Activated CD4-positive, alpha-beta memory T cell treated with anti-CD3 and anti-CD28 coated beads, Interleukin-2, amount 10 ng/mL, durations not matched to agents 7 days and 5 days (primary cell): ENCODE data around the gene EGFL8. TPM values are rescaled to one million over a fixed set of nuclear protein-coding genes. Genes with fewer than 3 reads are reported as not detected.
"Not testable (repeated sequence)": the region's sequence is repeated elsewhere in the genome, so short reads cannot be mapped to it uniquely, and the experiment has no call there.

Experiments used
- CTCF ChIA-PET: fragments of 350-600 bp; sonication (Branson Sonifier 250); formaldehyde crosslinking; loops from one replicate; lab custom pipeline; 2021; ENCODE audit warnings: antibody characterized with exemption, inconsistent platforms; lab: Charles Lee
- POLR2A ChIA-PET: fragments of 350-600 bp; sonication (Branson Sonifier 250); formaldehyde crosslinking; loops from one replicate; lab custom pipeline; 2021; ENCODE audit warnings: antibody characterized with exemption; lab: Charles Lee
- DNase-seq: peaks from one replicate; pipeline ENCODE4 v3.0.0-alpha.2; 2020
- H3K27ac Mint-ChIP-seq: one replicate; pipeline ENCODE4 v1.8.0; 2021; ENCODE audit warnings: mild to moderate bottlenecking, mixed read lengths
- H3K27me3 Mint-ChIP-seq: one replicate; pipeline ENCODE4 v1.8.0; 2021; ENCODE audit warnings: mixed read lengths
- H3K36me3 Mint-ChIP-seq: one replicate; pipeline ENCODE4 v1.8.0; 2021; ENCODE audit warnings: low read depth, mixed read lengths
- H3K4me1 Mint-ChIP-seq: one replicate; pipeline ENCODE4 v1.8.0; 2021; ENCODE audit warnings: mixed read lengths
- H3K4me3 Mint-ChIP-seq: one replicate; pipeline ENCODE4 v1.8.0; 2021; ENCODE audit warnings: mild to moderate bottlenecking, mixed read lengths
- H3K9me3 Mint-ChIP-seq: one replicate; pipeline ENCODE4 v1.8.0; 2021; ENCODE audit warnings: mixed read lengths
- total RNA-seq, 2 experiments: library from RNA; stranded (reverse); gene quantifications; one replicate each; pipeline ENCODE4 v1.2.3, GENCODE V29; 2021

EGFL8 gene
- total RNA-seq, 2 experiments from 2014 or later: 5.1 to 5.2 TPM

- H3K4me3 Mint-ChIP-seq: peak overlapping the region; percentile 95
- CTCF ChIA-PET: interaction anchor here (1.0 to 2.1 kb wide), 2 partner anchors 18 to 59 kb away, joined by 3 to 12 read pairs; partner anchors contain the start of gene RNF5
- POLR2A ChIA-PET: interaction anchor here (0.6 to 1.6 kb wide), 7 partner anchors 25 to 642 kb away, joined by 3 to 6 read pairs (median 3); partner anchors contain the start of genes ATF6B and TAP2
- no peak for DNase-seq
- H3K27me3 Mint-ChIP-seq: peaks cover 2% of the 10 kb centered on the region
- peak overlapping the region; percentile 98 for H3K27ac Mint-ChIP-seq
- no peaks in the 10 kb centered on the region for H3K9me3 Mint-ChIP-seq
- H3K36me3 Mint-ChIP-seq: peaks cover 8% of the 10 kb centered on the region
- peaks cover 33% of the 10 kb centered on the region for H3K4me1 Mint-ChIP-seq
These were observed 32.6 kb downstream of the EGFL8 start for GRCh38 chr6:32196682-32197616.

- Mint-ChIP-seq H3K4me3 (no peak overlapping the region), H3K4me1 (peaks cover 27% of the 10 kb centered on the region), H3K27ac (no peak overlapping the region), H3K27me3 (peaks cover 2% of the 10 kb centered on the region), H3K36me3 (no peaks in the 10 kb centered on the region), H3K9me3 (no peaks in the 10 kb centered on the region)
- CTCF ChIA-PET: no interaction called here
- DNase-seq: no peak
- POLR2A ChIA-PET: no interaction called here
These were observed 33.9 kb downstream of the EGFL8 start for GRCh38 chr6:32198345-32198696.

- H3K4me1 Mint-ChIP-seq: peaks cover 22% of the 10 kb centered on the region
- H3K27me3 Mint-ChIP-seq: peaks cover 2% of the 10 kb centered on the region
- ChIA-PET CTCF (no interaction called here), POLR2A (no interaction called here)
- H3K9me3 Mint-ChIP-seq: no peaks in the 10 kb centered on the region
- no peak overlapping the region for H3K4me3 Mint-ChIP-seq
- no peak for DNase-seq
- no peak overlapping the region for H3K27ac Mint-ChIP-seq
- no peaks in the 10 kb centered on the region for H3K36me3 Mint-ChIP-seq
These were observed 34.5 kb downstream of the EGFL8 start for GRCh38 chr6:32198866-32199265.

- CTCF ChIA-PET: no interaction called here
- POLR2A ChIA-PET: interaction anchor here (0.7 kb wide), 1 partner anchor 241 kb away, joined by 3 read pairs; no protein-coding TSS in a partner anchor
- DNase-seq: no peak
These were observed 36.5 kb downstream of the EGFL8 start for GRCh38 chr6:32200711-32201475.

GRCh38 chr6:32202186-32202585, 37.8 kb downstream of the EGFL8 start:
- H3K4me3 Mint-ChIP-seq: no peak overlapping the region
- peaks cover 10% of the 10 kb centered on the region for H3K27me3 Mint-ChIP-seq
- POLR2A ChIA-PET: no interaction called here
- CTCF ChIA-PET: no interaction called here
- H3K4me1 Mint-ChIP-seq: no peaks in the 10 kb centered on the region
- no peak overlapping the region for H3K27ac Mint-ChIP-seq
- H3K36me3 Mint-ChIP-seq: no peaks in the 10 kb centered on the region
- DNase-seq: no peak
- no peaks in the 10 kb centered on the region for H3K9me3 Mint-ChIP-seq

More at GRCh38 chr6:32200711-32201475, 36.5 kb downstream of the EGFL8 start:
- no peak overlapping the region for H3K27ac Mint-ChIP-seq
- H3K4me1 Mint-ChIP-seq: peaks cover 6% of the 10 kb centered on the region
- no peak overlapping the region for H3K4me3 Mint-ChIP-seq
- peaks cover 10% of the 10 kb centered on the region for H3K27me3 Mint-ChIP-seq
- H3K36me3 Mint-ChIP-seq: no peaks in the 10 kb centered on the region
- H3K9me3 Mint-ChIP-seq: no peaks in the 10 kb centered on the region

- CTCF ChIA-PET: no interaction called here
- Mint-ChIP-seq H3K4me3 (no peak overlapping the region), H3K27me3 (peaks cover 12% of the 10 kb centered on the region), H3K27ac (no peak overlapping the region), H3K36me3 (no peaks in the 10 kb centered on the region), H3K4me1 (no peaks in the 10 kb centered on the region), H3K9me3 (no peaks in the 10 kb centered on the region)
- POLR2A ChIA-PET: interaction anchor here (1.5 kb wide), 1 partner anchor 8 kb away, joined by 6 read pairs; no protein-coding TSS in a partner anchor
- no peak for DNase-seq
These were observed 39.3 kb downstream of the EGFL8 start for GRCh38 chr6:32203426-32204267.

GRCh38 chr6:32204268-32204715, 39.9 kb downstream of the EGFL8 start:
- Mint-ChIP-seq H3K27ac (no peak overlapping the region), H3K9me3 (no peaks in the 10 kb centered on the region), H3K27me3 (peaks cover 15% of the 10 kb centered on the region), H3K4me1 (no peaks in the 10 kb centered on the region), H3K4me3 (no peak overlapping the region), H3K36me3 (no peaks in the 10 kb centered on the region)
- POLR2A ChIA-PET: interaction anchor here (1.5 kb wide), 1 partner anchor 9 kb away, joined by 6 read pairs; no protein-coding TSS in a partner anchor
- no peak for DNase-seq
- CTCF ChIA-PET: no interaction called here

GRCh38 chr6:32208996-32209395, 44.6 kb downstream of the EGFL8 start:
- Mint-ChIP-seq H3K27me3 (peaks cover 13% of the 10 kb centered on the region), H3K36me3 (no peaks in the 10 kb centered on the region), H3K4me1 (no peaks in the 10 kb centered on the region), H3K27ac (no peak overlapping the region), H3K4me3 (no peak overlapping the region), H3K9me3 (no peaks in the 10 kb centered on the region)
- no peak for DNase-seq
- ChIA-PET POLR2A (no interaction called here), CTCF (no interaction called here)

- H3K27me3 Mint-ChIP-seq: peaks cover 5% of the 10 kb centered on the region
- H3K36me3 Mint-ChIP-seq: no peaks in the 10 kb centered on the region
- H3K4me1 Mint-ChIP-seq: no peaks in the 10 kb centered on the region
- H3K4me3 Mint-ChIP-seq: no peak overlapping the region
- no peak overlapping the region for H3K27ac Mint-ChIP-seq
- ChIA-PET POLR2A (no interaction called here), CTCF (no interaction called here)
- no peak for DNase-seq
- H3K9me3 Mint-ChIP-seq: no peaks in the 10 kb centered on the region
These were observed 45.8 kb downstream of the EGFL8 start for GRCh38 chr6:32210191-32210601.

- DNase-seq, H3K4me3 Mint-ChIP-seq, H3K27ac Mint-ChIP-seq, H3K36me3 Mint-ChIP-seq, POLR2A ChIA-PET, H3K4me1 Mint-ChIP-seq, H3K27me3 Mint-ChIP-seq, H3K9me3 Mint-ChIP-seq: not testable (repeated sequence)
- CTCF ChIA-PET: interaction anchor here (0.9 kb wide), 1 partner anchor 1724 kb away, joined by 3 read pairs; no protein-coding TSS in a partner anchor
These were observed 47.0 kb downstream of the EGFL8 start for GRCh38 chr6:32211432-32211831.

- ChIA-PET POLR2A (no interaction called here), CTCF (no interaction called here)
- H3K9me3 Mint-ChIP-seq: no peaks in the 10 kb centered on the region
- H3K4me1 Mint-ChIP-seq: no peaks in the 10 kb centered on the region
- peaks cover 5% of the 10 kb centered on the region for H3K27me3 Mint-ChIP-seq
- H3K36me3 Mint-ChIP-seq: no peaks in the 10 kb centered on the region
- no peak overlapping the region for H3K4me3 Mint-ChIP-seq
- DNase-seq: no peak
- H3K27ac Mint-ChIP-seq: no peak overlapping the region
These were observed 47.8 kb downstream of the EGFL8 start for GRCh38 chr6:32212076-32212760.

GRCh38 chr6:32213649-32214048, 49.3 kb downstream of the EGFL8 start:
- no peak for DNase-seq
- Mint-ChIP-seq H3K27ac (no peak overlapping the region), H3K27me3 (peaks cover 7% of the 10 kb centered on the region), H3K4me1 (no peaks in the 10 kb centered on the region), H3K4me3 (no peak overlapping the region), H3K36me3 (no peaks in the 10 kb centered on the region), H3K9me3 (no peaks in the 10 kb centered on the region)
- POLR2A ChIA-PET: no interaction called here
- CTCF ChIA-PET: no interaction called here
